CD4-positive, alpha-beta memory T cell (primary cell): Measurements from ENCODE around the gene MAPK11. TPM values are rescaled to one million over a fixed set of nuclear protein-coding genes. Genes with fewer than 3 reads are reported as not detected.

ENCODE experiments used
- CTCF ChIA-PET: fragments of 350-600 bp; sonication (Branson Sonifier 250); formaldehyde crosslinking; loops from one replicate; lab custom pipeline; 2021; ENCODE audit warnings: inconsistent platforms; ENCODE audit not compliant: partially characterized antibody; lab: Charles Lee
- POLR2A ChIA-PET: fragments of 350-600 bp; sonication (Branson Sonifier 250); formaldehyde crosslinking; loops from one replicate; lab custom pipeline; 2021; ENCODE audit not compliant: partially characterized antibody; lab: Charles Lee
- DNase-seq, 5 donors: peaks; one replicate each; pipeline versions ENCODE4 v3.0.0 to v3.0.0-alpha.2; 2020 to 2022; ENCODE audit warnings: mixed read lengths in 1 of 5
- H3K27ac ChIP-seq: one replicate; pipeline ENCODE4 v1.7.0; 2013; ENCODE audit warnings: low read depth, low read length
- H3K27me3 ChIP-seq: 2 replicates; pipeline ENCODE4 v1.7.0; 2013; ENCODE audit warnings: mild to moderate bottlenecking, low read length, moderate library complexity; ENCODE audit not compliant: insufficient read depth
- H3K36me3 ChIP-seq: 2 replicates; pipeline ENCODE4 v1.7.0; 2013; ENCODE audit warnings: mild to moderate bottlenecking, low read length, moderate library complexity; ENCODE audit not compliant: insufficient read depth
- H3K4me1 ChIP-seq: 2 replicates; pipeline ENCODE4 v1.7.0; 2013; ENCODE audit warnings: mild to moderate bottlenecking, low read length, moderate library complexity; ENCODE audit not compliant: insufficient read depth
- H3K4me3 ChIP-seq, 2 donors: one replicate each; pipeline ENCODE4 v1.7.0; 2013; ENCODE audit warnings: low read length in 2 of 2, mild to moderate bottlenecking in 1 of 2
- H3K9me3 ChIP-seq, 2 donors: one replicate each; pipeline ENCODE4 v1.7.0; 2013; ENCODE audit warnings: low read length in 2 of 2, control low read depth in 1 of 2; ENCODE audit not compliant: control insufficient read depth in 1 of 2
- H3K27ac Mint-ChIP-seq, 7 donors: one replicate each; pipeline ENCODE4 v1.8.0; 2020 to 2021; ENCODE audit warnings: mixed read lengths in 7 of 7, mild to moderate bottlenecking in 6 of 7, inconsistent platforms in 3 of 7, moderate library complexity in 3 of 7
- H3K27me3 Mint-ChIP-seq, 2 donors: one replicate each; pipeline ENCODE4 v1.8.0; 2020 to 2021; ENCODE audit warnings: mixed read lengths in 2 of 2
- H3K36me3 Mint-ChIP-seq, 2 donors: one replicate each; pipeline ENCODE4 v1.8.0; 2020 to 2021; ENCODE audit warnings: mixed read lengths in 2 of 2, inconsistent platforms in 1 of 2, mild to moderate bottlenecking in 1 of 2
- H3K4me1 Mint-ChIP-seq, 4 donors: one replicate each; pipeline ENCODE4 v1.8.0; 2020 to 2021; ENCODE audit warnings: mixed read lengths in 4 of 4, mild to moderate bottlenecking in 1 of 4
- H3K4me3 Mint-ChIP-seq, 8 donors: one replicate each; pipeline ENCODE4 v1.8.0; 2020 to 2021; ENCODE audit warnings: mixed read lengths in 8 of 8, mild to moderate bottlenecking in 7 of 8, moderate library complexity in 6 of 8, inconsistent platforms in 3 of 8
- H3K9me3 Mint-ChIP-seq, 8 donors: one replicate each; pipeline ENCODE4 v1.8.0; 2020 to 2021; ENCODE audit warnings: mixed read lengths in 8 of 8, mild to moderate bottlenecking in 5 of 8, inconsistent platforms in 3 of 8, moderate library complexity in 1 of 8
- intact Hi-C: fragments of 100-400 bp; cut with micrococcal nuclease; formaldehyde crosslinking; loops from one replicate; pipeline ENCODE4 v1.15.1; 2023
- polyA plus RNA-seq, 2 donors: library from polyadenylated mRNA; unstranded; fragments of 300-500 nt; fragmentation: Illumina TruSeq; gene quantifications; one replicate each; pipeline ENCODE4 v1.2.3, GENCODE V29; 2021
- total RNA-seq, 2 experiments: library from RNA; stranded (reverse); gene quantifications; one replicate each; pipeline ENCODE4 v1.2.3, GENCODE V29; 2021

Gene MAPK11
- total and polyA plus RNA-seq, 4 experiments from 2014 or later: 0.10 to 1.7 (median 1.1) TPM

- Mint-ChIP-seq H3K9me3 (peaks cover 0 to 3% (median 0%) of the 10 kb centered on the region in 8 donors), H3K27me3 (no peaks in the 10 kb centered on the region), H3K36me3 (peaks cover 13 to 52% of the 10 kb centered on the region in 2 donors), H3K27ac (no peak overlapping the region), H3K4me3 (no peak overlapping the region), H3K4me1 (peaks cover 0 to 3% (median under 1%) of the 10 kb centered on the region in 4 donors)
- H3K4me3 ChIP-seq: no peak overlapping the region
- intact Hi-C loops: no loop called here
- ChIA-PET CTCF (no interaction called here), POLR2A (no interaction called here)
- no peaks in the 10 kb centered on the region for H3K4me1 ChIP-seq
- peak in 1 of 5 donors; percentile 28 for DNase-seq
- no peaks in the 10 kb centered on the region for H3K27me3 ChIP-seq
- no peak overlapping the region for H3K27ac ChIP-seq
- no peaks in the 10 kb centered on the region for H3K9me3 ChIP-seq
- H3K36me3 ChIP-seq: peaks cover 52% of the 10 kb centered on the region
Measured at GRCh38 chr22:50221410-50222300, 48.5 kb downstream of the MAPK11 start.

GRCh38 chr22:50220603-50221409 is 49.4 kb downstream of the MAPK11 start:
- intact Hi-C loops: no loop called here
- DNase-seq: no peak
- Mint-ChIP-seq H3K9me3 (peaks cover 0 to 3% (median 0%) of the 10 kb centered on the region in 8 donors), H3K36me3 (peaks cover 17 to 53% of the 10 kb centered on the region in 2 donors), H3K27me3 (no peaks in the 10 kb centered on the region), H3K27ac (peak overlapping the region in 1 of 7 donors; percentile 41), H3K4me3 (no peak overlapping the region), H3K4me1 (peaks cover 0 to 3% (median under 1%) of the 10 kb centered on the region in 4 donors)
- H3K4me1 ChIP-seq: no peaks in the 10 kb centered on the region
- H3K9me3 ChIP-seq: no peaks in the 10 kb centered on the region
- POLR2A ChIA-PET: no interaction called here
- peaks cover 55% of the 10 kb centered on the region for H3K36me3 ChIP-seq
- H3K27ac ChIP-seq: no peak overlapping the region
- H3K4me3 ChIP-seq: no peak overlapping the region
- no peaks in the 10 kb centered on the region for H3K27me3 ChIP-seq
- CTCF ChIA-PET: no interaction called here

- no peaks in the 10 kb centered on the region for H3K4me1 ChIP-seq
- H3K27ac Mint-ChIP-seq: no peak overlapping the region
- H3K9me3 ChIP-seq: no peaks in the 10 kb centered on the region
- DNase-seq: no peak
- no peak overlapping the region for H3K4me3 Mint-ChIP-seq
- H3K4me1 Mint-ChIP-seq: peaks cover 0 to 4% (median 2%) of the 10 kb centered on the region in 4 donors
- POLR2A ChIA-PET: no interaction called here
- H3K36me3 Mint-ChIP-seq: peaks cover 16 to 55% of the 10 kb centered on the region in 2 donors
- H3K27me3 Mint-ChIP-seq: no peaks in the 10 kb centered on the region
- peaks cover 53% of the 10 kb centered on the region for H3K36me3 ChIP-seq
- no peaks in the 10 kb centered on the region for H3K27me3 ChIP-seq
- no peak overlapping the region for H3K27ac ChIP-seq
- intact Hi-C loops: no loop called here
- CTCF ChIA-PET: no interaction called here
- H3K9me3 Mint-ChIP-seq: peaks cover 0 to 3% (median 0%) of the 10 kb centered on the region in 8 donors
- H3K4me3 ChIP-seq: no peak overlapping the region
Measured at GRCh38 chr22:50219800-50220602, 50.2 kb downstream of the MAPK11 start.

- Histone ChIP-seq H3K27me3 (no peaks in the 10 kb centered on the region), H3K4me1 (no peaks in the 10 kb centered on the region), H3K36me3 (peaks cover 54% of the 10 kb centered on the region), H3K27ac (no peak overlapping the region), H3K9me3 (no peaks in the 10 kb centered on the region), H3K4me3 (no peak overlapping the region)
- intact Hi-C loops: no loop called here
- Mint-ChIP-seq H3K4me3 (peak overlapping the region in 1 of 8 donors; percentile 39), H3K27ac (no peak overlapping the region), H3K4me1 (peaks cover 3 to 9% (median 5%) of the 10 kb centered on the region in 4 donors), H3K27me3 (no peaks in the 10 kb centered on the region), H3K36me3 (peaks cover 21 to 56% of the 10 kb centered on the region in 2 donors), H3K9me3 (peaks cover 0 to 3% (median 0%) of the 10 kb centered on the region in 8 donors)
- POLR2A ChIA-PET: interaction anchor here (0.8 to 1.2 kb wide), 2 partner anchors 9 to 29 kb away, joined by 3 read pairs; no protein-coding TSS in a partner anchor
- DNase-seq: no peak
- CTCF ChIA-PET: no interaction called here
Measured at GRCh38 chr22:50218996-50219727, 51.0 kb downstream of the MAPK11 start.

- no peaks in the 10 kb centered on the region for H3K27me3 Mint-ChIP-seq
- CTCF ChIA-PET: no interaction called here
Measured at GRCh38 chr22:50218153-50218995, 51.8 kb downstream of the MAPK11 start.

More at GRCh38 chr22:50218153-50218995, 51.8 kb downstream of the MAPK11 start:
- POLR2A ChIA-PET: interaction anchor here (0.8 to 1.2 kb wide), 2 partner anchors 10 to 28 kb away, joined by 3 read pairs; no protein-coding TSS in a partner anchor
- peak in 1 of 5 donors; percentile 40 for DNase-seq
- Histone ChIP-seq H3K36me3 (peaks cover 49% of the 10 kb centered on the region), H3K4me3 (no peak overlapping the region), H3K27ac (no peak overlapping the region), H3K4me1 (no peaks in the 10 kb centered on the region), H3K9me3 (no peaks in the 10 kb centered on the region), H3K27me3 (no peaks in the 10 kb centered on the region)
- H3K4me1 Mint-ChIP-seq: peaks cover 3 to 12% (median 5%) of the 10 kb centered on the region in 4 donors
- no peak overlapping the region for H3K27ac Mint-ChIP-seq
- no peak overlapping the region for H3K4me3 Mint-ChIP-seq
- peaks cover 22 to 56% of the 10 kb centered on the region in 2 donors for H3K36me3 Mint-ChIP-seq
- peaks cover 0 to 3% (median 0%) of the 10 kb centered on the region in 8 donors for H3K9me3 Mint-ChIP-seq
- intact Hi-C loops: no loop called here
